Lower lobe of right lung (tissue), 2 donors: ENCODE data around the gene VN1R5. TPM values are rescaled to one million over a fixed set of nuclear protein-coding genes. Genes with fewer than 3 reads are reported as not detected.
"Not testable (repeated sequence)": the region's sequence is repeated elsewhere in the genome, so short reads cannot be mapped to it uniquely, and the experiment has no call there.

ENCODE experiments used
- ATAC-seq, 2 donors: fragments of 200-7000 bp; cut with Tn5 transposase; one replicate each; pipeline ENCODE4 v1.9.1; 2020 to 2022; ENCODE audit warnings: mild to moderate bottlenecking in 2 of 2, moderate library complexity in 2 of 2
- DNase-seq: peaks from one replicate; pipeline ENCODE4 v3.0.0-alpha.2; 2020
- H3K27ac ChIP-seq: fragments of 200-600 bp; one replicate; pipeline ENCODE4 v1.8.0; 2022
- H3K27me3 ChIP-seq: fragments of 200-600 bp; one replicate; pipeline ENCODE4 v1.8.0; 2022; ENCODE audit warnings: low read depth
- H3K36me3 ChIP-seq: fragments of 200-600 bp; one replicate; pipeline ENCODE4 v1.8.0; 2022; ENCODE audit warnings: mild to moderate bottlenecking
- H3K4me1 ChIP-seq: fragments of 200-600 bp; one replicate; pipeline ENCODE4 v1.8.0; 2022
- H3K4me3 ChIP-seq: fragments of 200-600 bp; one replicate; pipeline ENCODE4 v1.8.0; 2022; ENCODE audit warnings: mild to moderate bottlenecking
- H3K9me3 ChIP-seq: fragments of 200-600 bp; one replicate; pipeline ENCODE4 v1.8.0; 2022
- CTCF ChIP-seq: fragments of 200-600 bp; IDR thresholded peaks from one replicate; pipeline ENCODE4 v1.8.0; 2022; ENCODE audit warnings: antibody characterized with exemption, mild to moderate bottlenecking
- intact Hi-C: fragments of 100-400 bp; cut with DNase I; formaldehyde crosslinking; loops from one replicate; pipeline ENCODE4 v1.11.0; 2022
- total RNA-seq: library from RNA; stranded (reverse); fragmentation: NEBNext Ultra II Directional; extraction: Animal tissue kit (Norgen Biotek cat#: 25700); gene quantifications from one replicate; pipeline ENCODE4 v1.2.1, GENCODE V29; 2021
- donor health status: DM: no; HTN: yes; CAD: no; lungs with severe emphysema.

Gene VN1R5
- total RNA-seq, 1 donor from 2014 or later = not detected

GRCh38 chr1:247212627-247213617 is 43.0 kb upstream of the VN1R5 start:
- no peak for TF ChIP-seq CTCF
- ATAC-seq = no peak
- Histone ChIP-seq H3K4me1 (peaks cover 29% of the 10 kb centered on the region), H3K36me3 (no peaks in the 10 kb centered on the region), H3K9me3 (no peaks in the 10 kb centered on the region), H3K4me3 (no peak overlapping the region), H3K27ac (no peak overlapping the region), H3K27me3 (no peaks in the 10 kb centered on the region)
- no peak for DNase-seq
- intact Hi-C loops = no loop called here

GRCh38 chr1:247216261-247216660 is 39.6 kb upstream of the VN1R5 start:
- no peak for DNase-seq
- no peak for ATAC-seq
- H3K9me3 ChIP-seq = no peaks in the 10 kb centered on the region

GRCh38 chr1:247218121-247218651 is 37.7 kb upstream of the VN1R5 start:
- no peak for TF ChIP-seq CTCF
- no peaks in the 10 kb centered on the region for H3K9me3 ChIP-seq
- no peak overlapping the region for H3K4me3 ChIP-seq
- H3K27ac ChIP-seq = no peak overlapping the region
- H3K4me1 ChIP-seq = no peaks in the 10 kb centered on the region
- intact Hi-C loops = no loop called here
- H3K27me3 ChIP-seq = no peaks in the 10 kb centered on the region
- ATAC-seq = no peak
- DNase-seq = no peak
- H3K36me3 ChIP-seq = no peaks in the 10 kb centered on the region

More at GRCh38 chr1:247216261-247216660, 39.6 kb upstream of the VN1R5 start:
- no peak overlapping the region for H3K27ac ChIP-seq
- H3K4me1 ChIP-seq = peaks cover 3% of the 10 kb centered on the region
- H3K27me3 ChIP-seq = no peaks in the 10 kb centered on the region
- no peak overlapping the region for H3K4me3 ChIP-seq
- H3K36me3 ChIP-seq = no peaks in the 10 kb centered on the region
- no peak for TF ChIP-seq CTCF
- intact Hi-C loops = no loop called here

- intact Hi-C loops, ATAC-seq, DNase-seq, H3K27ac ChIP-seq, H3K4me1 ChIP-seq, H3K4me3 ChIP-seq, H3K36me3 ChIP-seq, H3K9me3 ChIP-seq, H3K27me3 ChIP-seq: not testable (repeated sequence)
Measured at GRCh38 chr1:247220280-247220679, 35.6 kb upstream of the VN1R5 start.

GRCh38 chr1:247222840-247223239 is 33.0 kb upstream of the VN1R5 start:
- Histone ChIP-seq H3K4me3 (no peak overlapping the region), H3K27ac (no peak overlapping the region), H3K9me3 (peaks cover 9% of the 10 kb centered on the region), H3K36me3 (no peaks in the 10 kb centered on the region), H3K27me3 (no peaks in the 10 kb centered on the region), H3K4me1 (no peaks in the 10 kb centered on the region)
- intact Hi-C loops = no loop called here
- ATAC-seq (no peak), DNase-seq (no peak)
- TF ChIP-seq CTCF = no peak

- TF ChIP-seq CTCF = no peak
- DNase-seq (no peak), ATAC-seq (no peak)
- Histone ChIP-seq H3K9me3 (peaks cover 15% of the 10 kb centered on the region), H3K4me3 (no peak overlapping the region), H3K4me1 (no peaks in the 10 kb centered on the region), H3K27ac (no peak overlapping the region), H3K36me3 (no peaks in the 10 kb centered on the region), H3K27me3 (no peaks in the 10 kb centered on the region)
- intact Hi-C loops = no loop called here
Measured at GRCh38 chr1:247224822-247225221, 31.1 kb upstream of the VN1R5 start.
